ENCODE results near the gene LGR4. TPM values are rescaled to one million over a fixed set of nuclear protein-coding genes. Genes with fewer than 3 reads are reported as not detected.
A peak's percentile ranks its signal among the peaks of the same experiment; 100 is the strongest.

Gene LGR4
- total and polyA plus RNA-seq, 12 donors = 7.3 to 90.4 (median 38.6) TPM

DNA sequence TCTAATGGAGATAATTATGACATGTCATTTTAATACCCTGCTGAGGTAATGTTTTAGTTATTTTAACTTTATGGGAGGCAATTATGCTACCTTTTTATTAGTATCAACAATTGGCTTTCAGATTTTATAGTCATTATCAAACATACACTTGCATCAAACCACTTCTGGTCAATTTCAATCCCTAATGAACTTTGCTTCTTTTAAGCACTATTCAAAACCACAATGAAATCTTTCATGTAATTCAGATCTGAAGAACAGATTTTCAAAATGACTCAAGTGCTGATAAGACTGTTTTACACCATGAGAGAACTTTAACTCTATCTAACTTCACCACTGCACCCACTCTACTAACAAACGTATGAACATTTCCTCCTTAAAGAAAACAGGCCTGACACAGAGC, 83.7 kb downstream of the LGR4 start:
- H3K36me3 ChIP-seq (replicated peaks in 1 of 2) = no peaks in the 10 kb centered on the region
- TF ChIP-seq, protein P1, sequence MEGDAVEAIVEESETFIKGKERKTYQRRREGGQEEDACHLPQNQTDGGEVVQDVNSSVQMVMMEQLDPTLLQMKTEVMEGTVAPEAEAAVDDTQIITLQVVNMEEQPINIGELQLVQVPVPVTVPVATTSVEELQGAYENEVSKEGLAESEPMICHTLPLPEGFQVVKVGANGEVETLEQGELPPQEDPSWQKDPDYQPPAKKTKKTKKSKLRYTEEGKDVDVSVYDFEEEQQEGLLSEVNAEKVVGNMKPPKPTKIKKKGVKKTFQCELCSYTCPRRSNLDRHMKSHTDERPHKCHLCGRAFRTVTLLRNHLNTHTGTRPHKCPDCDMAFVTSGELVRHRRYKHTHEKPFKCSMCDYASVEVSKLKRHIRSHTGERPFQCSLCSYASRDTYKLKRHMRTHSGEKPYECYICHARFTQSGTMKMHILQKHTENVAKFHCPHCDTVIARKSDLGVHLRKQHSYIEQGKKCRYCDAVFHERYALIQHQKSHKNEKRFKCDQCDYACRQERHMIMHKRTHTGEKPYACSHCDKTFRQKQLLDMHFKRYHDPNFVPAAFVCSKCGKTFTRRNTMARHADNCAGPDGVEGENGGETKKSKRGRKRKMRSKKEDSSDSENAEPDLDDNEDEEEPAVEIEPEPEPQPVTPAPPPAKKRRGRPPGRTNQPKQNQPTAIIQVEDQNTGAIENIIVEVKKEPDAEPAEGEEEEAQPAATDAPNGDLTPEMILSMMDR (IDR thresholded peaks at IDR 0.05) = no peak
- TF ChIP-seq POLR2A (IDR thresholded peaks at IDR 0.05) = no peak
- no peak overlapping the region for H3K4me3 ChIP-seq
- DNase-seq = no peak
- intact Hi-C loops (cut with DNase I) = no loop called here
- WGBS, 4 donors = 55 to 67% (median 62%) methylated on average over 1 of the region's 1 CpG
- peak overlapping the region in 3 of 5 donors; percentile 1 to 11 (median 7) for H3K27ac ChIP-seq
- no peaks in the 10 kb centered on the region for H3K27me3 ChIP-seq
- H3K9me3 ChIP-seq (replicated peaks in 1 of 3) = no peaks in the 10 kb centered on the region
- H3K4me1 ChIP-seq (replicated peaks in 1 of 2) = peaks cover 26 to 66% of the 10 kb centered on the region in 2 donors

GRCh38 chr11:27388001-27388400, 84.6 kb downstream of the LGR4 start:
- peaks cover 21 to 64% of the 10 kb centered on the region in 2 donors for H3K4me1 ChIP-seq (replicated peaks in 1 of 2)
- no peak overlapping the region for H3K27ac ChIP-seq
- intact Hi-C loops (cut with DNase I) = no loop called here

GRCh38 chr11:27387362-27387761, 85.2 kb downstream of the LGR4 start:
- H3K27me3 ChIP-seq = no peaks in the 10 kb centered on the region
- H3K27ac ChIP-seq = no peak overlapping the region
- H3K4me1 ChIP-seq (replicated peaks in 1 of 2) = peaks cover 16 to 58% of the 10 kb centered on the region in 2 donors
- no peak overlapping the region for H3K4me3 ChIP-seq
- intact Hi-C loops (cut with DNase I) = no loop called here
- DNase-seq = no peak
- WGBS, 4 donors = 41 to 58% (median 43%) methylated on average over 2 of the region's 2 CpGs
- H3K36me3 ChIP-seq (replicated peaks in 1 of 2) = no peaks in the 10 kb centered on the region
- TF ChIP-seq, protein P1 (IDR thresholded peaks at IDR 0.05) = no peak
- TF ChIP-seq POLR2A (IDR thresholded peaks at IDR 0.05) = no peak
- H3K9me3 ChIP-seq (replicated peaks in 1 of 3) = no peaks in the 10 kb centered on the region

More at GRCh38 chr11:27388001-27388400, 84.6 kb downstream of the LGR4 start:
- H3K27me3 ChIP-seq = no peaks in the 10 kb centered on the region
- no peaks in the 10 kb centered on the region for H3K36me3 ChIP-seq (replicated peaks in 1 of 2)
- 33 to 70% (median 39%) methylated on average over 2 of the region's 2 CpGs for WGBS, 4 donors
- H3K9me3 ChIP-seq (replicated peaks in 1 of 3) = no peaks in the 10 kb centered on the region
- no peak overlapping the region for H3K4me3 ChIP-seq
- DNase-seq = no peak
- no peak for TF ChIP-seq POLR2A (IDR thresholded peaks at IDR 0.05)
- TF ChIP-seq, protein P1 (IDR thresholded peaks at IDR 0.05) = no peak

- no peaks in the 10 kb centered on the region for H3K36me3 ChIP-seq (replicated peaks in 1 of 2)
- DNase-seq = no peak
- H3K4me3 ChIP-seq = no peak overlapping the region
- TF ChIP-seq, protein P1 (IDR thresholded peaks at IDR 0.05) = no peak
- TF ChIP-seq POLR2A (IDR thresholded peaks at IDR 0.05) = no peak
- whole genome bisulfite sequencing, 4 donors = 91 to 95% (median 93%) methylated on average over 4 of the region's 4 CpGs
- H3K9me3 ChIP-seq (replicated peaks in 1 of 3) = no peaks in the 10 kb centered on the region
- no peaks in the 10 kb centered on the region for H3K27me3 ChIP-seq
- intact Hi-C loops (cut with DNase I) = no loop called here
- H3K27ac ChIP-seq = no peak overlapping the region
- H3K4me1 ChIP-seq (replicated peaks in 1 of 2) = peaks cover 8 to 47% of the 10 kb centered on the region in 2 donors
Observed at GRCh38 chr11:27386181-27386845, 86.3 kb downstream of the LGR4 start.
